A549 (cell line): Measurements from ENCODE around the gene PSMA4. TPM values are rescaled to one million over a fixed set of nuclear protein-coding genes. Genes with fewer than 3 reads are reported as not detected.
"Not testable (repeated sequence)": the region's sequence is repeated elsewhere in the genome, so short reads cannot be mapped to it uniquely, and the experiment has no call there.

Source experiments
- ATAC-seq, 2 experiments: fragments of 200-7000 bp in 1 of 2; fragments of >200 bp in 1 of 2; cut with Nextera tagmentation in 1 of 2; cut with Tn5 transposase in 1 of 2; 3 replicates each; pipeline versions ENCODE4 v1.8.0 to v1.9.1; 2018 to 2020; ENCODE audit warnings: mild to moderate bottlenecking in 1 of 2, moderate library complexity in 1 of 2
- CTCF ChIA-PET: fragments of 300-600 bp; sonication (Branson Sonifier 250); formaldehyde crosslinking; extraction: SDS; loops from one replicate; lab custom pipeline; 2021; ENCODE audit warnings: antibody characterized with exemption, inconsistent platforms; lab: Yijun Ruan, JAX
- POLR2A ChIA-PET: fragments of 350-600 bp; formaldehyde crosslinking; extraction: SDS; loops from one replicate; lab custom pipeline; 2021; ENCODE audit warnings: antibody characterized with exemption, inconsistent platforms; lab: Yijun Ruan, JAX
- DNase-seq, 2 experiments: peaks; one replicate each; pipeline versions ENCODE4 v3.0.0 to v3.0.0-alpha.2; 2011 to 2016; ENCODE audit warnings: low read depth in 1 of 2, low spot score in 1 of 2
- FAIRE-seq: peaks from 2 replicates; lab custom pipeline; 2011; peaks lifted over from hg19 to GRCh38; lab: Jason Lieb, UNC
- H3K27ac ChIP-seq, 2 experiments: fragments of >200 bp; sonication (Bioruptor Twin); formaldehyde crosslinking; 3 replicates each; pipeline ENCODE4 v1.5.1; 2016 to 2017
- H3K4me1 ChIP-seq: fragments of >200 bp; sonication (Bioruptor Twin); formaldehyde crosslinking; 3 replicates; pipeline ENCODE4 v1.6.1; 2016
- H3K4me2 ChIP-seq: fragments of >200 bp; sonication (Bioruptor Twin); formaldehyde crosslinking; 3 replicates; pipeline ENCODE4 v1.6.1; 2016
- H3K4me3 ChIP-seq: fragments of >200 bp; sonication (Bioruptor Twin); formaldehyde crosslinking; 3 replicates; pipeline ENCODE4 v1.5.1; 2016
- H3K9me3 ChIP-seq: fragments of >200 bp; sonication (Bioruptor Twin); formaldehyde crosslinking; 3 replicates; pipeline ENCODE4 v1.6.1; 2016
- CBX8 ChIP-seq: fragments of 200-600 bp; sonication (generic); IDR thresholded peaks from 2 replicates; pipeline ENCODE4 v1.6.1; 2016
- FOSL2 ChIP-seq, 2 experiments: fragments of 450-650 bp in 1 of 2; fragments of >200 bp in 1 of 2; sonication (Bioruptor Twin) in 1 of 2; formaldehyde crosslinking; IDR thresholded peaks; 2 replicates each; pipeline versions ENCODE4 v1.5.0 to v1.6.1; 2016 to 2020; ENCODE audit warnings: mild to moderate bottlenecking in 1 of 2, moderate library complexity in 1 of 2
- HDAC2 ChIP-seq: fragments of 200-600 bp; sonication (generic); IDR thresholded peaks from 2 replicates; pipeline ENCODE4 v1.6.1; 2016
- HEYL ChIP-seq: fragments of 250-450 bp; sonication (Bioruptor Pico); IDR thresholded peaks from 2 replicates; pipeline ENCODE4 v1.8.0; 2021; ENCODE audit warnings: mild to moderate bottlenecking, moderate library complexity
- JUNB ChIP-seq: fragments of >200 bp; sonication (Bioruptor Twin); formaldehyde crosslinking; IDR thresholded peaks from 2 replicates; pipeline ENCODE4 v1.6.1; 2016
- MAZ ChIP-seq: fragments of 150-350 bp; IDR thresholded peaks from 2 replicates; pipeline ENCODE4 v1.6.1; 2014; ENCODE audit warnings: antibody characterized with exemption, low read depth, low read length, borderline replicate concordance
- POLR2A ChIP-seq: IDR thresholded peaks from 2 replicates; pipeline ENCODE4 v1.6.1; 2012; ENCODE audit warnings: mild to moderate bottlenecking, low read length
- RAD21 ChIP-seq, 2 experiments: fragments of >200 bp in 1 of 2; sonication (Bioruptor Twin) in 1 of 2; formaldehyde crosslinking in 1 of 2; IDR thresholded peaks in 1 of 2; conservative IDR thresholded peaks in 1 of 2; 2 replicates in 1 of 2; 3 replicates in 1 of 2; pipeline ENCODE4 v1.6.1; 2012 to 2018; ENCODE audit warnings: inconsistent platforms in 1 of 2
- RNF2 ChIP-seq: fragments of 200-600 bp; sonication (generic); IDR thresholded peaks from 2 replicates; pipeline ENCODE4 v1.6.1; 2016; ENCODE audit warnings: low read depth, mild to moderate bottlenecking, antibody characterized with exemption, moderate library complexity, borderline replicate concordance
- ZC3H11A ChIP-seq: fragments of 450-650 bp; IDR thresholded peaks from 2 replicates; pipeline ENCODE4 v1.6.1; 2014; ENCODE audit warnings: antibody characterized with exemption, mild to moderate bottlenecking
- ZFP36 ChIP-seq: fragments of 450-650 bp; IDR thresholded peaks from 2 replicates; pipeline ENCODE4 v1.6.1; 2014; ENCODE audit warnings: borderline replicate concordance; ENCODE audit not compliant: partially characterized antibody
- ZNF302 ChIP-seq: fragments of 250-450 bp; sonication (Bioruptor Pico); IDR thresholded peaks from 2 replicates; pipeline ENCODE4 v1.9.0; 2021; ENCODE audit warnings: inconsistent platforms, mild to moderate bottlenecking, moderate library complexity
- WGBS: methylation state at CpG from one replicate; pipeline ENCODE4 v1.1.6; 2017; ENCODE audit errors: missing lambda C conversion rate; 5-methylcytosine and 5-hydroxymethylcytosine counted together
- polyA plus RNA-seq, 4 experiments: library from polyadenylated mRNA; depleted of rRNA in 3 of 4; stranded (reverse); fragments of >200 nt; fragmentation: RNase III in 1 of 4; extraction: RNeasy Plus Mini Kit Qiagen cat#74134 plus additional on column Dnase treatment in 1 of 4; gene quantifications; 2 replicates in 3 of 4; 3 replicates in 1 of 4; pipeline ENCODE4 v1.2.3, GENCODE V29; 2011 to 2017
- TF ChIP-seq, protein P1 (sequence below): fragments of 200-600 bp; sonication (generic); IDR thresholded peaks from 2 replicates; pipeline ENCODE4 v1.6.1; 2016; ENCODE audit warnings: antibody characterized with exemption, mild to moderate bottlenecking, moderate library complexity
- TF ChIP-seq, protein P2 (sequence below): IDR thresholded peaks from 2 replicates; pipeline ENCODE4 v1.6.1; 2012

PSMA4 gene
- polyA plus RNA-seq, 2 of the 4 experiments (the other 2 are of a cell fraction), result 589 to 719 TPM

DNA sequence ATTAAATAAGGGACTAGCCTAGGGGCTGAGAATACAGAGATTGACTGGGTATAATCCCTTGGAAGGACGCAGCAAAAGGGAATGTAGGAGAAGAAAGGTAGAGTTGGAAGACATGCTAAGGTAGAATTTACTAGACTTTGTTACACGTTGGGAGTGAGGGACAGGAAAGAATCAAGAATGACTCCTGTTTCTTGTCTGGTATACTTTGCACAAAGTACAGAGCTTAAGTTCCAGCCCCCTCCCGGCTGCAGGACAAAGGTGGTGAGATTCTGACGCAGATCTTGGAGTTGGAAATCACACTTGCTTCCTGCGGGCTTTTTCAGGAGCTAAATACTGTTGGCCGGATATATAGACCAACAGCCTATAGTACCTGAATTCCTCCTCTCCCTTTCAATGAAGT, 32.0 kb upstream of the PSMA4 start:
- H3K9me3 ChIP-seq, result no peaks in the 10 kb centered on the region
- CTCF ChIA-PET, result interaction anchor here (1.0 to 1.3 kb wide), 3 partner anchors 57 to 85 kb away, joined by 3 read pairs; partner anchors contain the start of gene CHRNA5
- POLR2A ChIA-PET, result interaction anchor here (0.7 to 2.2 kb wide), 3 partner anchors 32 to 209 kb away, joined by 3 to 20 read pairs (median 7); partner anchors contain the start of genes CHRNA5, PSMA4 and SKIC8
- H3K4me1 ChIP-seq, result peaks cover 10% of the 10 kb centered on the region; the same call in 2 of the 3 replicates
- peak overlapping the region; percentile 87 for H3K4me2 ChIP-seq
- ATAC-seq (no peak), FAIRE-seq (no peak), DNase-seq (no peak)
- WGBS, result 49% methylated on average over 6 of the region's 6 CpGs
- no peak for TF ChIP-seq RAD21 (conservative IDR thresholded peaks at IDR 0.05 in 1 of 2, IDR thresholded peaks at IDR 0.05 in 1 of 2)
- peak overlapping the region; percentile 70 to 84; a peak in 5 of 6 replicates for H3K27ac ChIP-seq
- H3K4me3 ChIP-seq, result peak overlapping the region; percentile 71

DNA sequence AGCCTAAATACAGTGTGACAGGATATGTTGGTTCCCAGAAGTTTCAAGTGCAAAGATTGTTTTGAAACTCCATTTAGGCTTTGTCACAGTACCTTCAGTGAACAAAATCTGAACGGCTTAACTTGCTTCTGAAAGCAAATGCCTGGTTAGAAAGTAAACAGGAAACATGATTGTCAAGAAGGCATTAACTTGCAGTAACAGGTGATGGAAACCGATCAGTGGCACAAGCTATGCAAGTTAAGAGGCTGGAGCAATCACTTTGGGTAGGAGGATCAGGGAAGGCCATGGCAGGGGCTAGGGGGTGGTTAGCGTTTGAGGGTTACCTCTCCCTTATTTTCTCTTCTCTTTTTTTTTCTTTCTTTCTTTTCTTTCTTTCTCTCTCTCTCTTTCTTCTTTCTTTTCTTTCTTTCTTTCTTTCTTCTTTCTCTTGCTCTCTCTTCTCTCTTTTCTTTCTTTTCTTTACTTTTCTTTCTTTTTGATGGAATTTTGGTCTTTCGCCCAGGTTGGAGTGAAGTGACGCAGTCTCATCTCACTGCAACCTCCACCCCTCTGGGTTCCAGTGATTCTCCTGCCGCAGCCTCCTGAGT, 30.4 kb upstream of the PSMA4 start:
- CTCF ChIA-PET, result interaction anchor here (1.3 kb wide), 1 partner anchor 56 kb away, joined by 3 read pairs; the partner anchor contains the start of gene CHRNA5
- Histone ChIP-seq H3K4me3 (no peak overlapping the region), H3K4me2 (no peak overlapping the region), H3K4me1 (peaks cover 10% of the 10 kb centered on the region; the same call in 2 of the 3 replicates), H3K27ac (no peak overlapping the region)
- DNase-seq (no peak), FAIRE-seq (no peak), ATAC-seq (no peak)
- 86% methylated on average over 6 of the region's 6 CpGs for WGBS
- POLR2A ChIA-PET, result interaction anchor here (1.2 kb wide), 1 partner anchor 30 kb away, joined by 3 read pairs; the partner anchor contains the start of gene PSMA4
- TF ChIP-seq RNF2 (no peak), HDAC2 (no peak), MAZ (no peak), CBX8 (no peak), JUNB (no peak), POLR2A (no peak), HEYL (CRISPR knock-in tag) (no peak), ZNF302 (CRISPR knock-in tag) (no peak)
- TF ChIP-seq, protein P1, sequence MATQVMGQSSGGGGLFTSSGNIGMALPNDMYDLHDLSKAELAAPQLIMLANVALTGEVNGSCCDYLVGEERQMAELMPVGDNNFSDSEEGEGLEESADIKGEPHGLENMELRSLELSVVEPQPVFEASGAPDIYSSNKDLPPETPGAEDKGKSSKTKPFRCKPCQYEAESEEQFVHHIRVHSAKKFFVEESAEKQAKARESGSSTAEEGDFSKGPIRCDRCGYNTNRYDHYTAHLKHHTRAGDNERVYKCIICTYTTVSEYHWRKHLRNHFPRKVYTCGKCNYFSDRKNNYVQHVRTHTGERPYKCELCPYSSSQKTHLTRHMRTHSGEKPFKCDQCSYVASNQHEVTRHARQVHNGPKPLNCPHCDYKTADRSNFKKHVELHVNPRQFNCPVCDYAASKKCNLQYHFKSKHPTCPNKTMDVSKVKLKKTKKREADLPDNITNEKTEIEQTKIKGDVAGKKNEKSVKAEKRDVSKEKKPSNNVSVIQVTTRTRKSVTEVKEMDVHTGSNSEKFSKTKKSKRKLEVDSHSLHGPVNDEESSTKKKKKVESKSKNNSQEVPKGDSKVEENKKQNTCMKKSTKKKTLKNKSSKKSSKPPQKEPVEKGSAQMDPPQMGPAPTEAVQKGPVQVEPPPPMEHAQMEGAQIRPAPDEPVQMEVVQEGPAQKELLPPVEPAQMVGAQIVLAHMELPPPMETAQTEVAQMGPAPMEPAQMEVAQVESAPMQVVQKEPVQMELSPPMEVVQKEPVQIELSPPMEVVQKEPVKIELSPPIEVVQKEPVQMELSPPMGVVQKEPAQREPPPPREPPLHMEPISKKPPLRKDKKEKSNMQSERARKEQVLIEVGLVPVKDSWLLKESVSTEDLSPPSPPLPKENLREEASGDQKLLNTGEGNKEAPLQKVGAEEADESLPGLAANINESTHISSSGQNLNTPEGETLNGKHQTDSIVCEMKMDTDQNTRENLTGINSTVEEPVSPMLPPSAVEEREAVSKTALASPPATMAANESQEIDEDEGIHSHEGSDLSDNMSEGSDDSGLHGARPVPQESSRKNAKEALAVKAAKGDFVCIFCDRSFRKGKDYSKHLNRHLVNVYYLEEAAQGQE, result no peak
- TF ChIP-seq, protein P2, sequence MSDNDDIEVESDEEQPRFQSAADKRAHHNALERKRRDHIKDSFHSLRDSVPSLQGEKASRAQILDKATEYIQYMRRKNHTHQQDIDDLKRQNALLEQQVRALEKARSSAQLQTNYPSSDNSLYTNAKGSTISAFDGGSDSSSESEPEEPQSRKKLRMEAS, result no peak
- TF ChIP-seq, all 56 proteins: peak for 0
- no peaks in the 10 kb centered on the region for H3K9me3 ChIP-seq

GRCh38 chr15:78520035-78520434, 20.2 kb upstream of the PSMA4 start:
- H3K4me3 ChIP-seq, FAIRE-seq, ATAC-seq, H3K4me1 ChIP-seq, H3K4me2 ChIP-seq, DNase-seq, POLR2A ChIA-PET, H3K9me3 ChIP-seq, H3K27ac ChIP-seq: not testable (repeated sequence)
- WGBS, result 91% methylated on average over 3 of the region's 3 CpGs
- CTCF ChIA-PET, result interaction anchor here (1.0 to 1.2 kb wide), 2 partner anchors 14 to 15 kb away, joined by 3 read pairs; no protein-coding TSS in a partner anchor
- TF ChIP-seq ZC3H11A, result peak; percentile 31; the same call in 1 of the 2 replicates

- no peak for TF ChIP-seq POLR2A
- peak; percentile 12 for TF ChIP-seq ZFP36
- TF ChIP-seq FOSL2 (IDR thresholded peaks at IDR 0.05), result no peak
- TF ChIP-seq FOSL2 (CRISPR knock-in tag; IDR thresholded peaks at IDR 0.05), result no peak
- no peak for DNase-seq
- H3K9me3 ChIP-seq, result peaks cover 4% of the 10 kb centered on the region; the same call in 1 of the 3 replicates
- ATAC-seq, result no peak
- H3K4me1 ChIP-seq, result no peaks in the 10 kb centered on the region
- POLR2A ChIA-PET, result no interaction called here
- WGBS, result 76% methylated on average over 5 of the region's 5 CpGs
- FAIRE-seq, result no peak
- no peak overlapping the region for H3K4me3 ChIP-seq
- CTCF ChIA-PET, result no interaction called here
- no peak overlapping the region for H3K27ac ChIP-seq
- H3K4me2 ChIP-seq, result no peak overlapping the region
These were observed 16.0 kb upstream of the PSMA4 start for GRCh38 chr15:78524230-78524629.
